Bronchial epithelial cell (primary cell): ENCODE results near the gene SH3BP1. TPM values are rescaled to one million over a fixed set of nuclear protein-coding genes. Genes with fewer than 3 reads are reported as not detected.

ENCODE experiments used
- DNase-seq: peaks from one replicate; pipeline ENCODE4 v3.0.0-alpha.2; 2010; ENCODE audit warnings: low read depth
- FAIRE-seq: peaks from 2 replicates; lab custom pipeline; 2011; peaks lifted over from hg19 to GRCh38; lab: Jason Lieb, UNC
- H3K27me3 ChIP-seq: 2 replicates; pipeline ENCODE4 v1.5.1; 2011; ENCODE audit warnings: low read length; ENCODE audit not compliant: control insufficient read depth, insufficient read depth
- H3K36me3 ChIP-seq: 2 replicates; pipeline ENCODE4 v1.5.1; 2011; ENCODE audit warnings: low read length; ENCODE audit not compliant: control insufficient read depth, insufficient read depth
- H3K4me3 ChIP-seq: 2 replicates; pipeline ENCODE4 v1.5.1; 2011; ENCODE audit warnings: mild to moderate bottlenecking, low read depth, low read length, control low read depth
- total RNA-seq: library from RNA; depleted of rRNA; stranded (reverse); fragments of >200 nt; gene quantifications from 2 replicates; pipeline ENCODE4 v1.2.1, GENCODE V29; 2014
- TF ChIP-seq, protein P1 (sequence below): IDR thresholded peaks from 2 replicates; pipeline ENCODE4 v1.5.1; 2011; ENCODE audit warnings: mild to moderate bottlenecking, moderate library complexity, low read length, control low read depth, inconsistent platforms; ENCODE audit not compliant: insufficient read depth, severe bottlenecking

The SH3BP1 gene
- total RNA-seq, 1 donor from 2014 or later = 15.5 TPM

DNA sequence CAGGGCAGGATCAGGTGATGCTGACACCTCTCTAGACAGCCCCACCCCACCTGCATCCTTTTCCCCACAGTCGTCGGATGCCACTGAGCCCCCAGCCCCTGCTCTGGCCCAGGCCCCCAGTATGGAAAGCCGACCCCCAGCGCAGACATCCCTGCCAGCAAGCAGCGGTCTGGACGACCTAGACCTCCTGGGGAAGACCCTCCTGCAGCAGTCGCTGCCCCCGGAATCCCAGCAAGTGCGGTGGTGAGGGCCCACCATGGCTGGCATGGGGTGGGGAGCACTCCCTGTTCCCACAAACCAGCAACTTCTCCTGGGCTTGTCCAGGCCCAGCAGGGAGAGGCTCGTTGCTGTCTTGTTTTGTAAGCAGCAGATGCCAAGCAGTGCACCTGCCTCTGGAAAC, 9.5 kb upstream of the SH3BP1 start:
- TF ChIP-seq, protein P1, sequence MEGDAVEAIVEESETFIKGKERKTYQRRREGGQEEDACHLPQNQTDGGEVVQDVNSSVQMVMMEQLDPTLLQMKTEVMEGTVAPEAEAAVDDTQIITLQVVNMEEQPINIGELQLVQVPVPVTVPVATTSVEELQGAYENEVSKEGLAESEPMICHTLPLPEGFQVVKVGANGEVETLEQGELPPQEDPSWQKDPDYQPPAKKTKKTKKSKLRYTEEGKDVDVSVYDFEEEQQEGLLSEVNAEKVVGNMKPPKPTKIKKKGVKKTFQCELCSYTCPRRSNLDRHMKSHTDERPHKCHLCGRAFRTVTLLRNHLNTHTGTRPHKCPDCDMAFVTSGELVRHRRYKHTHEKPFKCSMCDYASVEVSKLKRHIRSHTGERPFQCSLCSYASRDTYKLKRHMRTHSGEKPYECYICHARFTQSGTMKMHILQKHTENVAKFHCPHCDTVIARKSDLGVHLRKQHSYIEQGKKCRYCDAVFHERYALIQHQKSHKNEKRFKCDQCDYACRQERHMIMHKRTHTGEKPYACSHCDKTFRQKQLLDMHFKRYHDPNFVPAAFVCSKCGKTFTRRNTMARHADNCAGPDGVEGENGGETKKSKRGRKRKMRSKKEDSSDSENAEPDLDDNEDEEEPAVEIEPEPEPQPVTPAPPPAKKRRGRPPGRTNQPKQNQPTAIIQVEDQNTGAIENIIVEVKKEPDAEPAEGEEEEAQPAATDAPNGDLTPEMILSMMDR = no peak
- FAIRE-seq (no peak), DNase-seq (no peak)
- Histone ChIP-seq H3K4me3 (no peak overlapping the region), H3K27me3 (no peaks in the 10 kb centered on the region), H3K36me3 (peaks cover 15% of the 10 kb centered on the region)

DNA sequence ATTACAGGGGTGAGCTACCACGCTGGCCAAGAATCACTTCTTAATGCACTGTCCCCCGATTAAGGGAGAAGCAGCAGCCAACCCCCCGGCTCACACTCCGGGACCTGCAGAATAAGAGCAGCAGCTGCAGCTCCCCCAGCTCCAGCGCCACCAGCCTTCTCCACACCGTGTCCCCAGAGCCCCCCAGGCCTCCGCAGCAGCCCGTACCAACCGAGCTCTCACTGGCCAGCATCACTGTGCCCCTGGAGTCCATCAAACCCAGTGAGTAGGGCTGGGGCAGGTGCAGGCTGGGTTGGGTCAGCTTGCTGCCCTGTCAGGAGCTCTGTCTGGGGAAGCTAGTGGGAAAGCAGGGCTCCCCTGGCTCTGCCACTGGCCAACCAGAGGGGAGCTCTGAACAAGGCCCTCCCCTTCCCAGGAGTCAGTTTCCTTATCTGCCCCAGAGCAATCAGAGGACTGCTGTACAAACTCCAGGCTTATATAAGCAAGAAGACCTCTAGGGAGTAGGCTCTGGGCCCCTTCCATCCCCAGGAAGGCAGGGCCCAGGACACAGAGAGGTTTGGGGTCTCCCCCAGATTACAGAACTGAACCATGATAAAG, 8.5 kb upstream of the SH3BP1 start:
- DNase-seq = no peak
- Histone ChIP-seq H3K27me3 (no peaks in the 10 kb centered on the region), H3K4me3 (no peak overlapping the region), H3K36me3 (peaks cover 10% of the 10 kb centered on the region)
- FAIRE-seq = no peak
- TF ChIP-seq, protein P1 = no peak

DNA sequence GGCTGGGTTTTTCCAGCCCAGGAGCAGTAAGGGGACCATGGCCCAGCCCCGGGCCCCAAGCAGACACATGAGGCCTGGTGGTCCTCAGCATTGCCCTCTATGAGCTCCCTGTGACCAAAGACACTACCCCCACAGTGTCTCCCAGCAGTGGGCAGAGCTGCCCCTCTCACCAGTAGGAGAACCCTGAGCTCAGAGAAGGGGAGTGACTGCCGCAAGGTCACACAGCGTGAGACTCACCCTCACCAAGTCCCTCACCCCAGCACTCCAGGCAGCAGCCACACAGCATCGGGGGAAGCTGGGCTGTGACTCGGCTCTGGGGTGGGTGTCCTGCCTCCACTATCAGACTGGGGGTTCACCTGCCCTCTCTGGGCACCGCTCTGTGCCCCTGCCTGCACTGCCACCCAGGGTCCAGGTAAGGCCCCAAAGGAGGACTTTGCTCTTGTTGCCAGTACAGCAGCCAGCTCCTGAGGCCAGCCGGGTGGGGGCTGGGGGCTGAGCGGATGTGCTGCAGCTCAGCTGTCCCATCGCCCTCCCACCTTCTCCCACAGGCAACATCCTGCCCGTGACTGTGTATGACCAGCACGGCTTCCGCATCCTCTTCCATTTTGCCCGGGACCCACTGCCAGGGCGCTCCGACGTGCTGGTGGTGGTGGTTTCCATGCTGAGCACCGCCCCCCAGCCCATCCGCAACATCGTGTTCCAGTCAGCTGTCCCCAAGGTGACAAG, 7.9 kb upstream of the SH3BP1 start:
- DNase-seq (no peak), FAIRE-seq (no peak)
- TF ChIP-seq, protein P1 = no peak
- Histone ChIP-seq H3K27me3 (no peaks in the 10 kb centered on the region), H3K36me3 (peaks cover 8% of the 10 kb centered on the region), H3K4me3 (no peak overlapping the region)

DNA sequence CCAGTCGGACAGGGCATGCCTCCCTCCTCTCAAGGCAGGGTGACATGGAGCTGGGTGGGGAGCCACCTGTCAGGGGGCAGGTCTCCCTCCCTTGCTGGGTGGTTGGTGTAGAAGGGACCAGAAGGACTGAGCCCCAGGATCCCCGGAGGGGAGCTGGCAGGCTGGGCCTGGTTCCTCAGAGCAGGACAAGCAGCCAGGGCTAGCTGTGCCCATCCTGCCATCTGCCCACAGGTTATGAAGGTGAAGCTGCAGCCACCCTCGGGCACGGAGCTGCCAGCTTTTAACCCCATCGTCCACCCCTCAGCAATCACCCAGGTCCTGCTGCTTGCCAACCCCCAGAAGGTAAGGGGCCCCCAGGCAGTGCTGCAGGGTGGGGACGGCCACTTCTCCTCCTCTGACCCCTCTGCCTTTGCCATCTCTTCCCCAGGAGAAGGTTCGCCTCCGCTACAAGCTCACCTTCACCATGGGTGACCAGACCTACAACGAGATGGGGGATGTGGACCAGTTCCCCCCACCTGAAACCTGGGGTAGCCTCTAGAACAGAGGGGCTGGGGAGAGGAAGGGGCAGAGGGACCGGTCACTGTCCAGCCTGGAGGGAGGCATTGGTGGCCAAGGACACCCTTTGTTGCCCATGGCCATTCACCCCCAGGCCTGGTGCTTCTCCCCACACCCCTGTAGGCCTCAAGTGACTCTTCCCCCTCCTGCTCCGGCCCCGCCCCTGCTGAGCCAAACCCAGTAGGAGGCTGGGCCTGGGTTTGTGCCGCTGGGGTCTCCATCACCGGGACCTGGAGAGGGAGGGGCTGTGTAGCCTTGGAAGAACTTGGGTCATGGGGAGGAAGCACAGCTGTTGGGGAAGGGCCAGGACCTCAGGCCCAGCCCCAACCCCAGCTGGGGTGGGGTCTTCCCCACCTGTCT, 7.0 kb upstream of the SH3BP1 start:
- no peaks in the 10 kb centered on the region for H3K27me3 ChIP-seq
- FAIRE-seq (no peak), DNase-seq (no peak)
- H3K4me3 ChIP-seq = no peak overlapping the region
- peaks cover 8% of the 10 kb centered on the region for H3K36me3 ChIP-seq
- TF ChIP-seq, protein P1 = no peak

DNA sequence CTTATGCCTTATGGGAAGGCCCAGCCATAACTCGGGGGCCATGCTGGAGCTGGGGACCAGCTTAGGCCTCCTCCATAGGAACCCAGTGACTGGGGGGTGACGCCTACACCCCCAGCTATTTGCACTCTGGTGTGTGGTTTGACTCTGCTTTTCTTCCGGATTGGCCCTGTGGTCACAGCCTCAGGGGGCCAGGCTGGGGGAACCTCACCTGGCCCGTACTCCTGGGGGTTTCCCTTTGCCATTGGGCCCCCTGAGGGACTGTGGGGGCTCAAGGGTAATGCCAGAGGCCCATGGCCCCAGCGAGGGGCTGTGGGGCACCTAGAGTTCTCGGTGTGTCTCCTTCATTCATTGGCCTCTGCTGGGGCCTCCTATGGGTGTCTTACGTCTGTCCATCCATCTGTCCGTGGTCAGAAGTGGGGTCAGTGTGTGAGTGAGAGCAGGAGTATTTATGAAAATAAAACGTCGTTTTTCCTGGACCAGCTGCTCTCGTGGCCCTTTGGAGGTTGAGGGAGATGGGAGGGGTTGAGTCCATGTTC, 6.3 kb upstream of the SH3BP1 start:
- H3K36me3 ChIP-seq = peaks cover 6% of the 10 kb centered on the region
- FAIRE-seq (no peak), DNase-seq (no peak)
- TF ChIP-seq, protein P1 = no peak
- no peak overlapping the region for H3K4me3 ChIP-seq
- H3K27me3 ChIP-seq = no peaks in the 10 kb centered on the region
